Mononuclear cell (primary cell): ENCODE data around the gene MAGEA11. TPM values are rescaled to one million over a fixed set of nuclear protein-coding genes. Genes with fewer than 3 reads are reported as not detected.
"Not testable (repeated sequence)": the region's sequence is repeated elsewhere in the genome, so short reads cannot be mapped to it uniquely, and the experiment has no call there.

Experiments used
- H3K27me3 ChIP-seq: 2 replicates; pipeline ENCODE4 v1.6.0; 2011; ENCODE audit warnings: low read length, control low read depth; ENCODE audit not compliant: insufficient read depth
- H3K4me1 ChIP-seq: 2 replicates; pipeline ENCODE4 v1.5.1; 2011; ENCODE audit warnings: mild to moderate bottlenecking, low read length, control low read depth; ENCODE audit not compliant: insufficient read depth
- H3K4me3 ChIP-seq: 2 replicates; pipeline ENCODE4 v1.5.1; 2011; ENCODE audit warnings: mild to moderate bottlenecking, low read length, moderate library complexity
- H3K9me3 ChIP-seq: 2 replicates; pipeline ENCODE4 v1.5.1; 2011; ENCODE audit warnings: low read depth, mild to moderate bottlenecking, control low read depth, low read length
- total RNA-seq: library from RNA; depleted of rRNA; stranded (reverse); fragments of >200 nt; gene quantifications from one replicate; pipeline ENCODE4 v1.2.3, GENCODE V29; 2012

The MAGEA11 gene
- not detected for total RNA-seq

GRCh38 chrX:149711545-149712236, at the start of gene MAGEA11:
TSS of gene MAGEA11 (plus strand) at chrX:149712060. CDS start at chrX:149713160, 1,100 bp downstream.
- Histone ChIP-seq H3K4me3 (no peak within 1 kb of the TSS), H3K4me1 (no peaks in the 10 kb centered on the region), H3K9me3 (no peaks in the 10 kb centered on the region), H3K27me3 (no peaks in the 10 kb centered on the region)

GRCh38 chrX:149675088-149675487, 36.8 kb upstream of the MAGEA11 start:
- not testable (repeated sequence) for H3K4me1 ChIP-seq, H3K27me3 ChIP-seq, H3K9me3 ChIP-seq, H3K4me3 ChIP-seq

GRCh38 chrX:149675554-149675953, 36.3 kb upstream of the MAGEA11 start:
- not testable (repeated sequence) for H3K27me3 ChIP-seq, H3K4me3 ChIP-seq, H3K4me1 ChIP-seq, H3K9me3 ChIP-seq

- H3K27me3 ChIP-seq, H3K9me3 ChIP-seq: not testable (repeated sequence)
Observed at GRCh38 chrX:149679164-149679678, 32.6 kb upstream of the MAGEA11 start.

GRCh38 chrX:149681182-149681581, 30.7 kb upstream of the MAGEA11 start:
- Histone ChIP-seq H3K4me1 (no peaks in the 10 kb centered on the region), H3K4me3 (no peak overlapping the region), H3K9me3 (no peaks in the 10 kb centered on the region), H3K27me3 (no peaks in the 10 kb centered on the region)

More at GRCh38 chrX:149679164-149679678, 32.6 kb upstream of the MAGEA11 start:
- not testable (repeated sequence) for H3K4me3 ChIP-seq, H3K4me1 ChIP-seq

- H3K9me3 ChIP-seq = no peaks in the 10 kb centered on the region
- no peaks in the 10 kb centered on the region for H3K4me1 ChIP-seq
- no peak overlapping the region for H3K4me3 ChIP-seq
- no peaks in the 10 kb centered on the region for H3K27me3 ChIP-seq
Observed at GRCh38 chrX:149682031-149682430, 29.8 kb upstream of the MAGEA11 start.

- H3K4me3 ChIP-seq = no peak overlapping the region
- H3K4me1 ChIP-seq = no peaks in the 10 kb centered on the region
- H3K27me3 ChIP-seq = no peaks in the 10 kb centered on the region
- no peaks in the 10 kb centered on the region for H3K9me3 ChIP-seq
Observed at GRCh38 chrX:149682956-149683947, 28.6 kb upstream of the MAGEA11 start.

- Histone ChIP-seq H3K4me3 (no peak overlapping the region), H3K27me3 (no peaks in the 10 kb centered on the region), H3K9me3 (no peaks in the 10 kb centered on the region), H3K4me1 (no peaks in the 10 kb centered on the region)
Observed at GRCh38 chrX:149683966-149684730, 27.7 kb upstream of the MAGEA11 start.

GRCh38 chrX:149687991-149688390, 23.9 kb upstream of the MAGEA11 start:
- Histone ChIP-seq H3K9me3 (no peaks in the 10 kb centered on the region), H3K4me1 (no peaks in the 10 kb centered on the region), H3K4me3 (no peak overlapping the region), H3K27me3 (no peaks in the 10 kb centered on the region)

GRCh38 chrX:149688552-149688951, 23.3 kb upstream of the MAGEA11 start:
- no peaks in the 10 kb centered on the region for H3K27me3 ChIP-seq
- no peak overlapping the region for H3K4me3 ChIP-seq
- no peaks in the 10 kb centered on the region for H3K9me3 ChIP-seq
- no peaks in the 10 kb centered on the region for H3K4me1 ChIP-seq

- no peaks in the 10 kb centered on the region for H3K4me1 ChIP-seq
- H3K27me3 ChIP-seq = no peaks in the 10 kb centered on the region
- H3K4me3 ChIP-seq = no peak overlapping the region
- no peaks in the 10 kb centered on the region for H3K9me3 ChIP-seq
Observed at GRCh38 chrX:149691794-149692193, 20.1 kb upstream of the MAGEA11 start.

GRCh38 chrX:149692686-149693272, 19.1 kb upstream of the MAGEA11 start:
- not testable (repeated sequence) for H3K4me3 ChIP-seq, H3K27me3 ChIP-seq, H3K9me3 ChIP-seq, H3K4me1 ChIP-seq

- Histone ChIP-seq H3K9me3 (no peaks in the 10 kb centered on the region), H3K27me3 (no peaks in the 10 kb centered on the region), H3K4me3 (no peak overlapping the region), H3K4me1 (no peaks in the 10 kb centered on the region)
Observed at GRCh38 chrX:149699761-149700160, 12.1 kb upstream of the MAGEA11 start.

GRCh38 chrX:149704664-149705063, 7.2 kb upstream of the MAGEA11 start:
- Histone ChIP-seq H3K27me3 (no peaks in the 10 kb centered on the region), H3K9me3 (no peaks in the 10 kb centered on the region), H3K4me1 (no peaks in the 10 kb centered on the region), H3K4me3 (no peak overlapping the region)
